BJ (cell line): ENCODE results near the gene CCR5AS.

Source experiments
- CTCF ChIA-PET: fragments of 350-600 bp; formaldehyde crosslinking; extraction: SDS; loops from one replicate; lab custom pipeline; 2021; ENCODE audit warnings: antibody characterized with exemption, inconsistent platforms; lab: Yijun Ruan, JAX
- POLR2A ChIA-PET: fragments of 300-600 bp; sonication (Branson Sonifier 250); formaldehyde crosslinking; extraction: SDS; loops from one replicate; lab custom pipeline; 2021; ENCODE audit warnings: antibody characterized with exemption; lab: Charles Lee
- DNase-seq: peaks from one replicate; pipeline ENCODE4 v3.0.0-alpha.2; 2011; ENCODE audit warnings: low read depth
- H3K27me3 ChIP-seq: 2 replicates; pipeline ENCODE4 v1.6.0; 2011; ENCODE audit warnings: low read length; ENCODE audit not compliant: control insufficient read depth, insufficient read depth
- H3K36me3 ChIP-seq: 2 replicates; pipeline ENCODE4 v1.5.1; 2011; ENCODE audit warnings: low read length; ENCODE audit not compliant: control insufficient read depth, insufficient read depth
- H3K4me3 ChIP-seq: 2 replicates; pipeline ENCODE4 v1.5.1; 2011; ENCODE audit warnings: low read depth, mild to moderate bottlenecking, control low read depth, low read length
- TF ChIP-seq, protein P1 (sequence below): IDR thresholded peaks from 2 replicates; pipeline ENCODE4 v1.5.1; 2011; ENCODE audit warnings: low read depth, mild to moderate bottlenecking, control low read depth, inconsistent platforms, low read length, moderate library complexity; ENCODE audit not compliant: insufficient read depth

Gene CCR5AS

DNA sequence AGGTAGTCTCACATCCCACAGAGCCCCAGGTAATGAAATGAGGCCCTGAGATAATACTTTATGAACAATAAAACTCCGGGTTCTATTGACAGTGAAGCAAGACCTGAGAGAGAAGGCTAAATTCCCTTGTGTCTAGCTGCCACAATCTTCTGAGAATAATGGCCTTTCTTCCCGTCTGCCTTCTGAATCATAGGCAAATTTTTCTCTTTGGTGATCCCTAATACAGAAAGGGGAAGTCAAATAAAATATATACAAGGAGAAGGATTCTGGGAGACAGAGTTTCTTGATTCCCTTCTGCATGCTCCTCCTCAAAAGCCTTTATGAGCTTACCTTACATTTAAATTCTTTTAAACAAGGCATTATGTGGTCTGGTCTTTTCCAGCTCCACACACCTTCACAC is 82.8 kb downstream of the CCR5AS start:
- POLR2A ChIA-PET: no interaction called here
- DNase-seq: no peak
- 0 out of 2 replicates have a peak, but pooled peaks cover 3% of the 10 kb centered on the region for H3K27me3 ChIP-seq
- H3K4me3 ChIP-seq: no peak overlapping the region
- TF ChIP-seq, protein P1, sequence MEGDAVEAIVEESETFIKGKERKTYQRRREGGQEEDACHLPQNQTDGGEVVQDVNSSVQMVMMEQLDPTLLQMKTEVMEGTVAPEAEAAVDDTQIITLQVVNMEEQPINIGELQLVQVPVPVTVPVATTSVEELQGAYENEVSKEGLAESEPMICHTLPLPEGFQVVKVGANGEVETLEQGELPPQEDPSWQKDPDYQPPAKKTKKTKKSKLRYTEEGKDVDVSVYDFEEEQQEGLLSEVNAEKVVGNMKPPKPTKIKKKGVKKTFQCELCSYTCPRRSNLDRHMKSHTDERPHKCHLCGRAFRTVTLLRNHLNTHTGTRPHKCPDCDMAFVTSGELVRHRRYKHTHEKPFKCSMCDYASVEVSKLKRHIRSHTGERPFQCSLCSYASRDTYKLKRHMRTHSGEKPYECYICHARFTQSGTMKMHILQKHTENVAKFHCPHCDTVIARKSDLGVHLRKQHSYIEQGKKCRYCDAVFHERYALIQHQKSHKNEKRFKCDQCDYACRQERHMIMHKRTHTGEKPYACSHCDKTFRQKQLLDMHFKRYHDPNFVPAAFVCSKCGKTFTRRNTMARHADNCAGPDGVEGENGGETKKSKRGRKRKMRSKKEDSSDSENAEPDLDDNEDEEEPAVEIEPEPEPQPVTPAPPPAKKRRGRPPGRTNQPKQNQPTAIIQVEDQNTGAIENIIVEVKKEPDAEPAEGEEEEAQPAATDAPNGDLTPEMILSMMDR: no peak
- no peaks in the 10 kb centered on the region for H3K36me3 ChIP-seq
- CTCF ChIA-PET: no interaction called here

DNA sequence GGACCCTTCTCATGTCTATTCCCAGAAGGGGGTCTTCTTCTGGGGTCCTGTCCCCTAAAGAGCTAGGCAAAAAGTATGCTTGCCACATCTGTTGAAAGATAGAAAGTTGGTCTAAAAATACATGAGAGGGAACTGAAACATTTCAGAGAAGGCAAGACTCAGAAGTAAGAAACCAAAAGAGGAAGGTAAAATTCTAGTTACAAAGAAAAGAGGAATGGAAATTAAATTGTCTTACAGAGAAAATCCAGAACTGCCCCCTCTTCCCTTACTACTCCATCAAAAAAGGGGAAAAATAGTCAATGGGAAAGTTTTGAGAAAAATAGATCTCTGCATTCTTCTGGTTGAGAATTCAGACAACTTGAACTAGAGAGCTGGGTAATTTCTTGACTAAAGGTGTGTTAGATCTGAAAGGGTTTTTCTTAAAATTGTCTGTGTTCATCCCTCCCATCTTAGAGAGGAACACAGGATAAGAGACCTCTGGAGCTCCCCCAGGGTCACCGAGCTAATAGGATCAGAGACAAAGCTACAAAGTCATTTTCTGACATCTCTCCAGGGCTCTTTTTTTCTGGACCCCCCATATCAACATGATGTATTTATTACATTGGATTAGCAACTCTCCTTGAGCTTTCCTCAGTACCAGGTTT is 85.3 kb downstream of the CCR5AS start:
- Histone ChIP-seq H3K27me3 (0 out of 2 replicates have a peak, but pooled peaks cover 3% of the 10 kb centered on the region), H3K4me3 (no peak overlapping the region), H3K36me3 (no peaks in the 10 kb centered on the region)
- no peak for DNase-seq
- ChIA-PET POLR2A (no interaction called here), CTCF (interaction anchor here (1.0 kb wide), 1 partner anchor 9 kb away, joined by 3 read pairs; no protein-coding TSS in a partner anchor)
- TF ChIP-seq, protein P1: no peak

DNA sequence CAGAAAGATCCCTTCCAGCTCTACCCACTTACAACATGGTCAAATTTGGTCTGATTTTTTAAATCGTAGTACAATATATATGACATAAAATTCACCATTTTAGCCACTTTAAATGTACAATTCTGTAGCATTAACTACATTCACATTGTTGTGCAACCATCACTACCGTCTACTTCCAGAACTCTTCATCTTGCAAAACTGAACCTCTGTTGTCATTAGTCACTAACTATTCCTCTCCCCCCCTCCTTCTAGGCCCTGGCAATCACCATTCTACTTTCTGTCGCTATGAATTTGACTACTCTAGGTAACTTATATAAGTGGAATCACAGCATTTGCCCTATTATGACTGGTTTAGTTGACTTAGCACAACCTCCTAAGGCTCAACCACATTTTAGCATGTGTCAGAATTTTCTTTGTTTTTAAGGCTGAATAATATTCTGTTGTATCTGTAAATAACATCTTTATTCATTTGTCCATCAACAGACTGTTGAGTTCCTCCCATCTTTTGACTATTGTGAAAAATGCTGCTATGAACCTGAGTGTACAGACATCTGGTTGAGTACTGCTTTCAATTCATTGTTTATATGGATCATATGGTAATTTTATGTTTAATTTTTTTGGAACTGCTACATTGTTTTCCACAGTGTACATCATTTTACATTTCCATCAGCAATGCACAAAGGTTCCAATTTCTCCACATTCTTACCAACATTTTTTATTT is 88.5 kb downstream of the CCR5AS start:
- CTCF ChIA-PET: no interaction called here
- TF ChIP-seq, protein P1: no peak
- no peak for DNase-seq
- POLR2A ChIA-PET: no interaction called here
- H3K4me3 ChIP-seq: no peak overlapping the region
- no peaks in the 10 kb centered on the region for H3K36me3 ChIP-seq
- 0 out of 2 replicates have a peak, but pooled peaks cover 1% of the 10 kb centered on the region for H3K27me3 ChIP-seq

DNA sequence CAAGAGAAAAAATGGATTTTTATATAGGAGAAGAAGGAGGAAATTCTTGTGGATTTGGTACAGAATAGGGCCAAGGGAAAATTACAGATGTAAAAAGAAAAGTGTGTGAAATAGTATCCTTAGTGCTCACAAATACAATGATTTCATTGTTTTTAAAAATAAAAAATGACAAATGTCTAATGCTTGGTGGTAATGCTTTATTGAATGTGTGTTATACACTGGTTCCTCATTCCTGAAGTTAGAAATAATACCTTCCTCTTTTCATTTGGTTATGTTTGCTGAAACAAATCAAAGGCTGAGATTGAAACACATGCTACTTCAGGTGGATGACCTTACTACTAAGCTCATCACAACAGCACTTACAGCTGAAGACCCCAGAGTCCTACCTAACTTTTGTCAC is 90.7 kb downstream of the CCR5AS start:
- POLR2A ChIA-PET: no interaction called here

GRCh38 chr3:46314517-46314916 is 92.3 kb downstream of the CCR5AS start:
- no peak for DNase-seq
- no peak overlapping the region for H3K4me3 ChIP-seq
- TF ChIP-seq, protein P1: no peak
- ChIA-PET CTCF (no interaction called here), POLR2A (no interaction called here)
- H3K27me3 ChIP-seq: no peaks in the 10 kb centered on the region
- H3K36me3 ChIP-seq: no peaks in the 10 kb centered on the region

More for the DNA sequence above, 90.7 kb downstream of the CCR5AS start:
- CTCF ChIA-PET: no interaction called here
- DNase-seq: no peak
- Histone ChIP-seq H3K36me3 (no peaks in the 10 kb centered on the region), H3K27me3 (no peaks in the 10 kb centered on the region), H3K4me3 (no peak overlapping the region)
- TF ChIP-seq, protein P1: no peak
